NCI-H2107 treated with DMSO at 0.1 percent for 48 hours (cell line): ENCODE measurements around the gene MRPL38.

ENCODE experiments used
- DNase-seq: peaks from one replicate; lab custom pipeline; 2025; ENCODE audit not compliant: unreplicated experiment; lab: John Stamatoyannopoulos, UW

MRPL38 gene

DNA sequence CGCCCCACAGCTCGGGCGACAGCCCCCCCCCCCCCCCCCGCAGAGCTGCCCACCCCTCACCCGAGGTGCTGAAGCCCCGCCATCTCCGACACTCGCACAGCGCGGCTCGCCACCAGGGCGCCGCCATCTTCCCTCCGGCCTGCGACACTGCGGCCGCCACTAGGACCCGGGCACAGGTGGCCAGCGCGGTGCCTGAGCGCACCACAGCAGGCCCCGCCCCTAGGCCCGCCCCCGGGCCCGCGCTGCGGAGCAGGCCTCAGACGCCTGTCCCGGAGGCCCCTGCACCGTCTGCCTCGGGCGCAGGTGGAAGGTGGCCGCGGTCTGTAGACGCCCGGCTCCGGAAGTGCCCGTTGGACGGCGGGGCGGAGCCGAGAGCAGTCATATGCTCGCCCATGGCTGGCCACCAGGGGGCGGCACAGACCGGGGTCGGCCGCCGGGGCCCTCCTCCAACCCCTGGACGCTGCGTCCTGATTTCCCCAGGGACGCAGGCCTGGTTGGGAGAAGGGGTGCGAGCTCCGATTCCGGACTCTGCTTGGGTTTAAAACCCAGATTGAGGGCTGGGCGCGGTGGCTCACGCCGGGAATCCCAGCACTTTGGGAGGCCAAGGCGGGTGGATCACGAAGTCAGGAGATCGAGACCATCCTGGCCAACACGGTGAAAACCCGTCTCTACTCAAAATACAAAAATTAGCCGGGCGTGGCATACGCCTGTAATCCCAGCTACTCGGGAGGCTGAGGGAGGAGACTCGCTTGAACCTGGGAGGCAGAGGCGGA lies at the start of gene MRPL38:
TSS of gene MRPL38 (minus strand) at position 136 of the 773 bp plus-strand sequence. CDS start at position 127, 9 bp downstream.
- peak; percentile 90 for DNase-seq

DNA sequence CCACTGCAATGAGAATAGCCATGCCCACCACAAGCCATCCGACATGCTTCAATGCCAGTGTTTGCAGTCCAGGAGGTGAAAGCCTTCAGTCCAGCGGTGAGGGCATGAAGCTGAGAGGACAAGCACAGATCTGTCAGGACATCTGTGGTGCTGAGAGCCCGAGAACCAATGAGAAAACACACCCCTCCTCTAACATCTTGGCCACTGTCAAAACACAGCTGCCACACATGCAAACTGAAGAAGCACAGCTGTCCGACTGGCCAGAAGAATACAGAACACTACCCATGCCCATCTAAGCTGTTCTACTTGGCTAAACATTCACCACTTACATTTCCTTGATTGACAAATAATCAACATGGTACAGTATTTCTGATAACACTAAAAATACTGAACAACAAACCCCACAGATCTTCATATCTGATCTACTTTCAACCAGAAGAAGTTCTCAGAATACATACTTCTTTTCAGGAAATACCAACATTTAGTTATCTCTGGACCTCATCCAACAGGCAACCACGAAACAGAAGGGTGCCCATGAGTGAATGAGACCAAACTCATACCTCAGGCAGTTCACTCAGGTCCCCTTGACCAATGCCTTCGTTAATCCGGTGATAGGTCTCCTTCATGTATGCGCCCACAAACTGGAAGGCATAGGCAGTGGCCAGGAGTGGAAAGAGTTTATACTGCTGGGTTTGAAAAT lies 46.3 kb upstream of the MRPL38 start:
- DNase-seq: no peak

DNA sequence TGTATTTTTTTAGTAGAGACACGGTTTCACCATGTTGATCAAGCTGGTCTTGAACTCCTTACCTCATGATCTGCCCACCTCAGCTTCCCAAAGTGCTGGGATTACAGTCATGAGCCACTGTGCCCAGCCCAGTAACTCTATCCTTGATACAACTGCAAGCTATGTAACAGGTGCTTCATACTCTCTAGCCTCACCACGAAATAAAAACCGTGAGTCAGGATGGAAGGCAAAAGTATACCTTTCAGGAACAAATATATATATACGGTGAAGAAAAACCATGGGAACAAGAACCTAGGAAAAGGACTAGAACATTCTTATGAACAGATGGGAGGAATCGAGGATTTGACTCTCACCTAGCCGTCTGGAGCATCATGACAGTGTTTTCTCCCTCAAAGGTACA lies 45.7 kb upstream of the MRPL38 start:
- DNase-seq: no peak

DNA sequence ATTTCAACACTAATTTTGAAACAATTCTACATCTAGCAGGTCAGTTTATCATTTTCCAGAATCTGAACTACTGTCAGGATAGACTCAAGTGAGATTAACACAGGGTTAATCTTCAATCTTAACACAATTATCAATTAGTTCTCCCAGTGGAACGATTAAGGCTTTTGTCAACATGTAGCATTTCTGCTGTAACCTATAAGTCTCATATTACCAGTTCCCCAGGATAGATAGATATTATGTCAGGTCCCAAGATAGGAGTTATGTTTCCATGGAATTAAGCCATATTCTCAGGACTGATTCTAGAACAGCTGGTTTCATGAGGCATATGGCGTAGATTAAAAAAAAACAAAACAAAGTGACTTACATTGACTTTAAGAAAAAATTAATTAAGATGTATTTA lies 40.5 kb upstream of the MRPL38 start:
- DNase-seq: peak; percentile 4

DNA sequence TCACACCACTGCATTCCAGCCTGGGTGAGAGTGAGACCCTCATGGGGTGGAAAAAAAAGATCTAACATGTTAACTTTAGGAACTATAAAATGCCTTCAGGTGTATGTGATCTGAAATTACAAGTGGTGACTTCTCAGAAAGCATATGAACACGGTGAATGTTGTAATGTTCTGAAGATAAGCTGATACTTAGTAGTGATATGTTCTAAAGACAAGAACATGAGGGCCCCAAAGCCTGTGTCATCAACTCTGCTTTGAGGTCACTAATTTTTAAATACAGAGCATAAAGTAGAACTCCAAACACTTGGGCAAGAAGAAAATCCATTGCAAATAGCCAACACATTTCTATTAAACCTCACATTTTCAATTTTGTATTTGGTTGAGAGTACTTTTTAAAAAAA lies 38.8 kb upstream of the MRPL38 start:
- DNase-seq: no peak

DNA sequence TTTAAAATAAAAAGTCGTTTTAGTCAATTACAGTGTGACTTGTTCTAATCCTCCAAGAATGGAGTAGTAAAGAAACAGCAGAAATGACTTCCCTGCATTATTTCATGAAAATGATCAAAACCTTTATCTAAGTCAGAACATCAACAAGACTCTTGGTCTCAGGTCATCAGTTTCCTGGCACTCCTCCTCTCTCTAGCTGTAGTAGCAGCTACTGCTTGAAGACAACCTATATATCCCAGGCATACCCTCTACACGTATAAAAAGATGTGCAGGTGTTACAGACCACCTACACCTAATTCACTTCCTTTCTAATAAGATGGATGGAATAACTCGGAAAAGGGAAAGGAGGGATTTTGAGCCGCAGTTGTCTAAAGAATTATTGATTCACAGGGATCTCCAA lies 37.8 kb upstream of the MRPL38 start:
- DNase-seq: no peak

DNA sequence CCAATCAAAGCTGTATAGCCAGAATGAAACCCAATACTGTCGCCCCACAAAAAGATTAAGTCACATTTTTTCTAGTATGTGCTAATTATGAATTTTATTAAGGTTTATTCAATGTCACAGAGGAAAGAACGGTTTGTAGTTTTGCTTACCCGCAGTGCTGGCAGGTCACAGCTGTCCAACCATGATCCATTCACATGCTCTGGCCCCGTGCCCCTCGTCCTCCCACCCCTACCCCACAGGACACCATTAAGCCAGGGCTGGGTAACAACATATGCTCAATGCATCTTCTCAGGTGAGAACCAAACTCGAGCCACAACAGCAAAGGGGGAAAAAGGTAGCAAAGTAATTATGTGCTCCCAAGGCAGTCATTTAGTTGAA lies 36.7 kb upstream of the MRPL38 start:
- DNase-seq: no peak

DNA sequence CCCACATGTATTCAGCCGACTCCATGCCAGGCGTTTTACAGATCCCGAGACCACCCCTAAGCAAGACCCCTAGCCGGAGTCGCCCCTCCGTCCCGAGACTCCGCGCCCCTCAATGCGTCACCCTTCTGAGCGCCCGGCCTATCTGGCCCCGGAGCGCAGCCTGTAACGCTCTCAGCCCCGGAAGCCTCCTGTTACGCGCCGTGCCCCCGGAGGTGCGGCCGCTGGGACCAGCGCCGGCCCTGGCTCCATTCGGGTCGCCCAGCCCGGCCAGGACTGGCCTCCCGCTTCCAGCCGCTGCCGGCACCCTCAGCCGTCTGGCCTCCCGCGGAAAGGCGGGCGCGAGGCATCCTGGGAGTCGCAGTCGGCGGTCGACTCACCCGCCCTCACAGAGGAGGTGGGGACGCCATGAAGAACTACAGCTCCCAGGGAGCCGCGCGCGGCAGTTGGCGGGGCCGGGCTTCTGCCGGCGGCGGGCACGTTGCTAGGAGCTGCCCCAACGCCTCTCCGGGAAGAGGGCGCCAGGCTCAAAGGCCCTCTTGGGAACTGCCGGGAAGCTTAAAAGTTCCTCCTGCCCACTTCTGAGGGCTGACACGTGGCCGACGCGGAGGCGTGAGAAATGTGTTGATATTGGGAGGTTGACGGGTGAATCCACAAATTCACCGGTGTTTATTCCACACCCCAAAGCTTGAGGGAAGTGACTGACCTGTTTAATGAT lies 36.2 kb upstream of the MRPL38 start, which contains the start of gene FBF1:
TSS of gene FBF1 (minus strand) at position 316 of the 715 bp plus-strand sequence. CDS start 2,893 bp downstream, outside the sequence.
- DNase-seq: peak; percentile 87

DNA sequence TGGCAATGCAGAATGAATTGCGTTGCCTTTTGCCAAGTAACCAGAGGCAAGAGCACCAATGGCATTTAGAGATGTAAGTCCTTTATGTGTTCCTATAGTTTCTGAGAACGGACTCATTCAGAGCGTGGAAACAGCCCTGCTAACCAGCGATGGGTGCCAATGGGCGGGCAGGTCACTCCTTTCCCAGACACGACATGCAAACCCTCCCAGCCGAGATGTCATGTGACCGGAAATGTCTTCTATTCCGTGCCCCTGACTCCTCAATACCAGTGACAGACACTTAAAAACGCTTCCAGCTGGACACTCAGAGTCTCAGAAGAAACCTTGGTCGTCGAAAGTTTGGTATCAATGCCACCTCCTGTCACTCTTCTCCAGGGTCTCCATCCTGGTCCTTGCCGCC lies 33.0 kb upstream of the MRPL38 start:
- DNase-seq: no peak

DNA sequence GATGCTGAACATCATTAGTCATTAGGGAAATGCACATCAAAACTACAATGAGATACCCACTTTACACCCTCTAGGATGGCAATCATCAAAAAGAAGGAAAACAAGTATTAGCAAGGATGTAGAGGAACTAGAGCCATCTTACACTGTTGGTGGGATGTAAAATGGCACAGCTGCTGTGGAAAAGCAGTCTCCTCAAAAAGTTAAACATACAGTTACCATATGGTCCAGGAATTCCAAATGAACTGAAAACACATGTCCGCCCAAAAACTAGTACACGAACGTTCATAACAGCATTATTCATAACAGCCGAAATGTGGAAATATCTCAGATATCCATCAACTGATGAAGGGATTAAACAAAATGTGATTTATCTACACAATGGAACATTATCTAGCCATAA lies 29.1 kb upstream of the MRPL38 start:
- DNase-seq: no peak

DNA sequence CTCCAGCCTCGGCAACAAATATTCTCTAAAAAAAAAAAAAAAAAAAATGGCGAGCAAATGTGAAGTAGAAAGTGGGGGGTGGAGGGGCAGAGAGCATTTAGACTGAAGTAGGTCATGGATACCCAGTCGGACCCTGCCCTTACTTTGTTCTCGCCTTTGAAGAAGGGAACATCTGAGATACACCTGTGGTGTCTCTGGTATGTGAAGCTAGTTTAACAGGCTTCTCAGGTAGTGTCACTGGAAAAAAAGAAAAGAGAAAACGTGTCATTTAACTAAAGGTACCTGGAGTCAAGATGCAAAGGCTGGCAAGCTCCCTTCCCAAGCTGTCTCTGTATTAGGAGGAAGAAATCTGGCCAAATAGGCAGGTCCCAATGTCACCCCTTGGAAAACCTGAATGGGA lies 28.2 kb upstream of the MRPL38 start:
- DNase-seq: no peak

DNA sequence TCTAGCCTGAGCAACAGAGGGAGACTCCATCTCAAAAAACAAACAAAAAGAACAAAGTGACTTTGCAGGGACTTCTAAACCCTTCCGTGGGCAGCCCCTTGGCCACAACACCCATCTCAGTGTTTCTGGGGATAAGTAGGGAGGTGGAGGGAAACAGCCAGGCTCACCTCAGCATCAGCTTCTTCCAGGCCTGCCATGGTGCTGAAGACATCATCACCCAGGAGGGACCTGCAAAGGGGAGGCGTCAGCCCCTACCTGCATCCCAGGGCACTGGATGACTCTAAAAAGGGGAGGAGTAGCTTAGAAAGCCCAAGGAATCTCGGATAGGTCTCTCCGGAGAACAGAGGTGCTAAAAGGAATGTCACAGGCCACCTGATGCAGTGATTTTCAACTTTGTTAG lies 26.4 kb upstream of the MRPL38 start:
- no peak for DNase-seq

DNA sequence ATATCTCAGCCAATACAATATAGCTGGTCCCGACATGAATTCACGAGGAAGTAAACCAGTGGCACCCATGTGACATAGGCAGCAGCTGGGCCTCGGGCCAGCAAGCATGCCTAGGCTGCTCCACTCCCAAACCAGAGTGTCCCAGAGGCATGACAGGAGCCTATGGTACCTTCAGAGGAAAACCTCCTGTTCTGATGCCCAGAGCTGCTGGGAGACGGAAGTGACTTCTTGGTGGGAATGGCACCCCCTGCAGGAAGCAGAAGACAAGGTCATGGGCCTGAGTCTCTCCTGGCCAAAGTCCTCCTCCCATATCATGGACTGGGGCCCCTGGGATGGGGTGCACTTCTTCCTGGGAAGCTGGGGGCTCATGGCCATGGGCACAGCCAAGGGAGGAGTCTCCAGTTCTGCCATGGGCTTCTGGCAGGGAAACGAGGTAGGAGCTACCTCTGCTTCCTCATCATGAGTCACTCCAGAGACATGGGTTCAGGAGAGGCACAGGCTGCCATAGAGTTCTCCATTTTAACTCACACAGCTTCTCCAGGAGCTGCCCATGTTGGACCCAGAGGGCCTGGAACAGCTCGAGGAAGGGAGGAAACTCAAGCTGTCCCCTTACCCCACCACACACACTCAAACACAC lies 22.7 kb upstream of the MRPL38 start:
- no peak for DNase-seq

DNA sequence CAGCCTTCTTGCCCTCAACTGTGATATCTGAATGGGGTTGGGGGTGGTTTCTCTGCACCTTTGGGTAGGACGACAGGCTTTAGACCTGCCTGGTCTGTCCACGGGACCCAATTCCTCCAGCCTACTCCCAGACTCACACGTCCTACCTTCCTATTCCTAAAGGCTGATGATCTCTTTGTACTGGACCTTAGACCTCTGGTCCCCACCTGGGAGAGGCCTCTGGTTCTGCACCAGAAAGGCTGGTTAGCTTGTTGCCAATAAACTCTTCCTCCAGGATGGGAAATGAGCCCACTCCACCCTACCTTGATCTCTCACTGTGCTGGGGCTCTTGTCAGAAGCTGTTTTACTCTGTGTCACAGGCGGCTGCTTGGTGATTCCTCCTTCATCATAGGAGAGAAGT lies 21.8 kb upstream of the MRPL38 start:
- no peak for DNase-seq

DNA sequence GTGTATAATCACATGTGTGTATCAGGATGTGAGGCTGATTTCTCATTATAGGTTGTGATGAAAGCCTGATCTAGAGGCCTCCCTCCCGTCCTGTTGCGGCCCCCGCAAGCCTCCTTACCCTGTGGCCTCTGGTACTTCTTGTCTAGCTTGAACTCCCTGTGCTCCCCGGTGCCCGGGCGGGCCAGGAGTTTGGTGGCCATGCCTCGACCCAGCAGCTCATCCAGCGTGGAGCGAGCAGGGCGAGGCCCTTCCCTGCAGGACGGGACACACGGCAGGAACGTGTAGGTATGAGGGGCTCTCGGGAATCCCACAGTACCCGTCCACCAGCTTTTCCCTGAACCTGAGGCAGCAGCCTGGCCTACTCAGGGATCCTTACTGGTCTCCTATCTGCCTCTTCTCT lies 21.2 kb upstream of the MRPL38 start:
- DNase-seq: no peak

DNA sequence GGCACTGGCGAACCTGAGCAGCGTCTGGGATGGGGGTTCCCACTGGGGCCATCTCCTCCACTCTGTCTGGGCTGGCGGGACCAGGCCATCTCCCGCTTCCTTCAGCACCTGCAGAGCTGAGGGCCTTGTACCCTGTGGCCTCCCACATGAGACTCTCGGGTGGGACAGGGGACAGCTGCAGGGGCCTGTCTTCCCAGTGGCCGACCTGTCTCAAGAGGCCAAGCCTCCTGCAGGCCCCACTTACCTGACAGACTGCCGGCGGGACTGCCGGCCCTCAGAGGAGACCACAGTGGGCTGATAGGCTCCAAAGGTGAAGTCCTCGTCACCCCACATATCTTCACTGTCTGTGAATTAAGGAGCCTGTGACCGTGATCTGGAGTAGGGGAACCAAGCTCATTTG lies 20.4 kb upstream of the MRPL38 start:
- DNase-seq: no peak

DNA sequence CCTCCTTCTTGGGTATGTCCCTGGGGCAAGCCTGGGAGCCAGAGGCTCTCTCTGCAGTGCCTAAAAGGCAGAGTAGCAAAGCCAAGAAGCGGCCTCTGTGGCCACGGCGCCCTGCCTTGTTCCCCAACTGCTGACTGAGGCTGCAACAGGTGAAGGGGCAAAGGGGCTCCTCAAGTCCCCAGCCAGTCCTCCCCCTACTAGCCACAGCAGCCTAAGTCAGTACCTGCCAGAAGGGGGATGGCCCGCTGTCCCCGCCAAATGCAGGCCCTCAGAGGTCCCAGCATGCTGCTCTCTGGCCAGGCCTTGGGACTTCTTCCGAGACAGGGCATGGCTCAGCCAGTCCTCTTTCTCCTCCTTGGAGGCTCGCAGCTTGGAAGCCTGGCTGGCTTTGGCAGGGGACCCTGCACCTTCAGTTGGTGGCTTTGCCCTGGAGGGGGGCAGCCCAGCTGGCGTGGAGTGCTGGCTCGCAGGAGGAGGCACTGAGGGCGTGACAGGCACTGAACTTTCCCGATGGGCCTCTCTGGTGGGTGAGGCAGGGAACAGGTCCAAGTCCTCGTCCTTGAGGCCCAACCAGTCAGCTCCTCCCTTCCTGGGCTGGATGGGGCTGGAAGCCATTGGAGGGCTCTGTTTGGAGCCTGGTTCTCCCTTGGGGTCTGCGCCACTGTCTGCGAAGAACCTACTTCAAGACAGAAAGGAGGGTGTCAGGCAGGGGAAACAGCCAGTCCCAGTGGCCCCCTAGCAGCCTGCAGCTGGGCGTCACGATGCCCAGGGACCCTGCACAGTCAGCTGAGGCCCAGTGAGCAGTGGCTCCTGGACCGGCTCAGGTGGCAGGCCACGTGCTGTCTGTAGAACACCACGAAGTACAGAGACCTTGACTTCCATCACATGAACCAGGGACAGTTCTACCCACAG lies 18.5 kb upstream of the MRPL38 start:
- DNase-seq: no peak

DNA sequence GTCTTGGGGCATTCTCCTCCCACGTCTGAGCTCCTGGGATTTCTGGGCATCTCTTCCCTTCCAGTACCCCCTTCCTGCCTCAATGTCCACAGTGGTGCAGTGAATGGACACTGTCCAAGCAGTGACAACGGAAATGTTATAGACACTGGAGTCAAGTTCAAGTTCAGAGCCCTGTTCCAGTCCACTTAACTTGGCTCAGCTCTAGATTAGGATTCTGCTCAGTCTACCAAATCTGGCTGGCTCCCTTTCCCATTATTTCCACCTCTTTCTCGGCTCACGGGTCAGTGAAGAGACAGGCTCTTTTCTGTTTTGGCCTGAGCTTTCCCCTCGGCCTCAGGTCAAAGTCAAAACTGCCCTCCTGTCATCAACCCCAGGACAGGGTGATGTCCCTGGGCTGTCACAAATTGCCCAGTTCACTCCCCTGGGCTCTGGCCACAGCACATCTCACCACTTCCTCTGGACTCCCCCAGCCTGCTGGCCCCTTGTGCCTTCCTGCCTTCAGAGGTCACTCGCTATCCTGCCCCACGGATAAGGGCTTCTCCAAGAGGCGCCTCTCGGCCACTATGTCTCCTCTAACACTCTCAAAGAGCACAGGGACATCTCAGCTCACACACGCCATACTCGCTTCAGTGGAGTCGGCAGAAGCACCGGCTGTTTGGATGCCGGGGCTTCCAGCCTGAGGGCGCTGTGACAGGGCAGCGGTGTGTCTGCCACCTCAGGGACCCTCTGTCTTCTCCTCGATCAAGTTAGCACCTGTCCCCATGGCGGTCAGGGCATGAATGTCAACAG lies 17.7 kb upstream of the MRPL38 start:
- no peak for DNase-seq

DNA sequence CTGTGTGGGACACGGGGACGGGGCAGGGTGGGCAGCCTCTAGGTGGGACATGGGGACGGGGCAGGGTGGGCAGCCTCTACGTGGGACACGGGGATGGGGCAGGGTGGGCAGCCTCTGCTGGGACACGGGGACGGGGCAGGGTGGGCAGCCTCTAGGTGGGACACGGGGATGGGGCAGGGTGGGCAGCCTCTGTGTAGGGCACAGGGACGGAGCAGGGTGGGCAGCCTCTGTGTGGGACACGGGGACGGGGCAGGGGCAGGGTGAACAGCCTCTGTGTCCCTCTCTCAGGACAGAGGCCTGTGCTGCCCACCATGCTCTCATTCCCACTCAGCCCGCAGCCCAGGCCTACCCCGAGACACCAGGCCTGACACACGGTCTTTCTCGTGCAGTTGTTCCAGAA lies 16.9 kb upstream of the MRPL38 start:
- no peak for DNase-seq
